GM15510 (cell line): Measurements from ENCODE around the gene PCDH9.

Source experiments
- POLR2A ChIP-seq: IDR thresholded peaks from 3 replicates; pipeline ENCODE4 v1.6.1; 2011; ENCODE audit warnings: borderline replicate concordance; ENCODE audit not compliant: insufficient read length; ENCODE audit errors: extremely low read depth

PCDH9 gene

DNA sequence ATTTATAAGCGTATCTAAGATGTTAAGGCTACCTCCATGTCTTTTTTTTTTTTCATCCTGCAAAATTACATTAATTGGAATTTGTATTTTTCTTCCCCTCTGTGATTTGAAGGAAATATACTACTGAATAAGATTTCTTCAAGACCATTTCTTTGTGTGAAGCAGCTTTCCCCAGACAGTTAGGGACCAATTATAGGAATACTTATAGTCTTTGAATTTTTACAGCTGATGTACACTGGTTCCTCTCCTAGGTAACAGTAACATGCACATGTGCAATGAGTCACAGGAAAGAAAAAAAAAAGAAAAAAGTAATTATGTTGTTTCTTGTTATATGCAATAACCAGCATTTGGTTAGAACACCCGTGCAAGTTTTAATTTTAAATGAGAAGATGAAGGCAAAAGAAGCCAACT is 82.0 kb downstream of the PCDH9 start:
- no peak for TF ChIP-seq POLR2A

DNA sequence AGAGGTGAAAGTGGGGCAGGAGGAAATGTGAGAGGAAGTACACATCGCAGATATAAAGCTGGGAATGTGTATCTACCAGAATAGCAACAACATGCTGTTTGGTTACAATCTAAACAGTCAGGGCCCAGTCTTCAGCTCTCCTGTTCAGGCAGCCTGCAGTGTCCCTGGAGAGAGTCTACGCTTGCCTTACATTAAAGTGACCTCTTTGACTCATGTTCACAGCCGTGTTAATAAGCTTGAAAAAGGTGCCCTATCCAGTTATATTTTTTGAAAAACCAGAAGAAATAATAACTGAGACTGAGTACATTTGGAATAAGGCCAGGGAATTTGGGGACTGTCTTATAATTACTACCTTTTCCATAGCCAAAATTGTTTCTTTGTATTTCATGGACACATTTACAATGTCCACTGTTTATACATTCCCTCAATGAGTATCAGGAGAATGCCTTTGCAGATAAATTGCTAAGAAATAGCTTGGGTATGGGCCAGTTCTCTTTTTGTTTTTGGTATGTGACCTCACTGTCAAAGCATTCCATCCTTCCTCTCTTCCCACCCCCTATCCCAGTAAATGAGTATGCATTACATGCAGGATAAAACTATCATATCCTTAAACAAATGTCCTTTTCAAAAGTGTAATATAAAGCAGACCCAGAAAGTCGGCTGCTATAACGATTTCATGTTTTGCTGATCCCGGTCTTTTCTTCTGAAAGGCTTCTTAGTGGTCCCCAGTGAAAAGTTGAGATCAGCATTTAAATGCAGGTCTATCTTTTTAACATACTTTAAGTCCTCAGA is 82.6 kb downstream of the PCDH9 start:
- TF ChIP-seq POLR2A = no peak

DNA sequence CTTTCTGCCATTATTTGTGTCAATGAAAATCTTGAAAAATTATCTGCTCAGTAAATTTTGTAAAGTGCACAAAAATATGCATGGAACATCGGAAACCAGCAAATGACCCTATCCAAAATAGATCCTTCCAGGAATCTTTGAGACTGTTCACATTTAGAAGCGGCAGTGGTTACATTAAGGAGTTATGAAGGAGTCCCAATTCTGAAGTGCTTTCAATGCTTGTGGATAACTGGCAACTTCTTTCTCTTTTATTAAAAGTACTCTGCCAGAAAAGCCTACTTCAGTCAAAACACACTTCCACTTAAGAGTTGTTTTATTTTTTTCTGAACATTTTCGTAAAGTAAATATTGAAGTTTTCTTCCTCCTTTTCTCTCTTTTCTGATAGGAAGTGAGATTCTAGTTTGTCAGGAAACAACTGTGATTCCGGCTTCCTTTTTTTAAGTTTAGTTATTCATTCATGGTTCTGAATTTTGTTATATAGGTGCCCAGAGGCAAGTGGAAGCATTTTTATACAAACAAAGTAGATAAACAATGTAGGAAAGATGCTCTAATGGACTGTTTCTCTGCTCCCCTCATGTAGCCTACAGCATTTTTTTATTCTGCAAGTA is 83.5 kb downstream of the PCDH9 start:
- TF ChIP-seq POLR2A = no peak

DNA sequence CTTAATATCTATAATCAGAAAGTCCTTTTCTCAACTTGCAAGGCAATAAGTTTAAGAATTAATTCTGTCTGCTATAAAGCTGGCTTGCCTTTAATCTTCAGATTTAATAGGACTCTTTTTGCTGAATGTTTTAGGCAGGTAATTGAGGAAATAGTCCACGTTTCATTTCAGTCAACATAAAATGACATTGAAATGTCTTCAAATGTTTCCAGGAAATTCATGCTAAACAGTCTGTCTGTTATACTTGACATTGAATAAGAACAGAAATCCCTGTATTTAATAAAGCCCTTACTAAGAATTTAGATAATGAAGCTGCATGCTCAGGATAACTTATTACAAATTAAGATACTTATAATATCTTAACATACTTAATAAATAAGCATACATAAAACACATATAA is 84.2 kb downstream of the PCDH9 start:
- TF ChIP-seq POLR2A = no peak

DNA sequence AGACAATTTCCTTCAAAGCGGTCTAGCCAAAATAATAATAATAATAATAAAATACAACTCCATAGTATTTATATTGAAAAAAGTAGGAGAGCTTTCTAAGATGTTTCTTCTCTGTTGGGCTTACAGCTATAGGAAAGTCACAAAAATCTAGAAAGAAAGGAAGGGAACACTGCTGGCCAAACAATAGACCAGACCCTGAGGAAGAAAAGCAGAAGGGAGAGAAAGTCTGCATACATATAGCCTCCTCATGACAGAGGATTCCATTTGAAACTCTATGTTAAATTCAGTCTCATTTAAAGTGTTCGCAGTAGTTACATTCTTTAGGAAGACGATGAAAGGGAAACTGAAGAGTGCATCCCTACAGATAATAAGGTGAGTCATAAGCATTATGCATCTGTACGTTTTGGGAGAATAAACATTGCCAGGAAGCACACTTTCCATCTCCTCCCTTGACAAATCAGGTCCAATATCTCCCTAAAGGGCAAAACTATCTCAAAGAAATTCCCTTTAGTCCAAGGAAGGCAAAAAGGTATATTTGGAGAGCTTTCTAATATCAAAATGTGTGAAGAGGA is 86.5 kb downstream of the PCDH9 start:
- no peak for TF ChIP-seq POLR2A

DNA sequence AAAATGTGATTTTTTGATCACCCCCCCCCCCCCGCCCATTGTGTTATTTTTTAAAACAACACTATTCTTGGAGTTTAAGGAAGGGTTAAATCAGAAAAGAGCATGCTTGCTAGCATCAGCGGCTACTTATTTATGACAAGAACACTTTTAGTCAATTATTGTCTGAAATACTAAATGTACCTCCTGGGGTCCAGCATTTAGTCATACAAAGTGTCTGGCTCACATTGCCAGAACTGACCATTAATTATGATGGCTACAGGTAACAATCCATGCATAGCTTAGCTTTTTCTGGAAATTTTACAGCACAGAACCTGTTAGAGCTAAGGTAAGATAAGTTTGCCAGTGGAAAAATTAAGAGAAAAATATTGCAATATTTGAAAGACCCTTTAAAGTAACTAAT is 90.1 kb downstream of the PCDH9 start:
- TF ChIP-seq POLR2A = no peak

DNA sequence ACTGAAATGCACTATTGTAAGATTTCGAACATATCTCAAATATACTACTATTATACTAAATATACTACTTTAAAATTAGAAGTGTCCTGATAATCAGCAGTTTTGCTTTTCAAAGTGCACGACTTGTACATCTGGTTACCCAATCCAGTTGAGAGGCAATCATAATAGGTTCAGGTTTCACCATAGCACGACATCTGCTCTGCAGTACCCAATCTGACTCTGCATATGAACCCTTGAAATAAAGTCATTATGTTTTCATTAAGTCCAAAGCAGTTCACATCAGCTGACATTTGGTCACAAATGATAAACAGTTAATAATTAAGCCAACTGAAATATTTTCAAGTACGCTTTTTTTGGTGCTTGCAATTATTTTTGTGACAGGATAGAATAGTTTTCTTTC is 90.6 kb downstream of the PCDH9 start:
- TF ChIP-seq POLR2A = no peak

DNA sequence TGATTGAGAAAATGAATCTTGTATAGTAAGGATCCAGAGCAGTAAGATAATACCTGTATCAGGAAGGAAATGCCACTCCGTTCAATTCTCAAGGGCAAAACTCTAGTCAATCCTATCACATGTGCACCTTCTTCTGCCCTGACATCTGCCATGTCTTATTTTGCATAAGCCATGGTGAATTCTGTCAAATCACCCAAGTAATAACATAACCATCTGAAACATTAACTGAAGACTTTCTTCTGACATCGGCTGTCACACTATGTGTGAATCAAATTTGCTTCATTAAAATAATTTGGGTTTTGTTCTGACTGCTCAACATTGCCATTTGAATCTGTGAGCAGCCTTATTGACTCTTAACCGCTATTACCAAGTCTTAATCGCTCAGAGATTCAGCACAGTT is 91.2 kb downstream of the PCDH9 start:
- no peak for TF ChIP-seq POLR2A

DNA sequence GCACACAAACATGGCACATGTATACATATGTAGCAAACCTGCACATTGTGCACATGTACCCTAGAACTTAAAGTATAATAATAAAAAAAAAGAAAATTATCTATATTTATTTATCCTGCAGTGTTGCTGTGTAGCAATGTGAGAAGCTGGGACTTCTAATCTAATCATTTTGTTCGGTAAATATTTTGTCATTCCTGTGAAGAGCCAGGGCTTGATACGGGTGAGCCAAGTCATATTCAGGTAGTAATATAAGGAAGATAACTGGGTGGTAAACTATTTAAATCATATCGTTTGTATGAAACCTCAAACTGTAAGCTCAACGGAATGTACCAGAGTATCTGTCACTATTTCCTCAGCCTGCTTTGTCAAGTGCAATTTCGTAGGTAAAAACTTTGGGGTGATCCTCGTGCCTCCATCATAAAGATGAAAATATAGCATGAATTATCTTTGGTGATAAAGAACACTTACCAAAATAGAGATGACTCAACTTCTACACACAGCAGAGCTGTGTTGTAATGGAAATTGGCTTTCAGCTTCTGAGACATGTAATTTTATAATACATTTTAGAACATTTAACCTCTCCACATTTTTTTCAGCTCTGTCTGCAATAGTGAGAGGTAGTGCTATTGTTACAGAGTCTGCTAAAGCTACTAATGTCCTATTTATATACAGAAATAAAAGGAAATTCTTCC is 92.9 kb downstream of the PCDH9 start:
- no peak for TF ChIP-seq POLR2A

DNA sequence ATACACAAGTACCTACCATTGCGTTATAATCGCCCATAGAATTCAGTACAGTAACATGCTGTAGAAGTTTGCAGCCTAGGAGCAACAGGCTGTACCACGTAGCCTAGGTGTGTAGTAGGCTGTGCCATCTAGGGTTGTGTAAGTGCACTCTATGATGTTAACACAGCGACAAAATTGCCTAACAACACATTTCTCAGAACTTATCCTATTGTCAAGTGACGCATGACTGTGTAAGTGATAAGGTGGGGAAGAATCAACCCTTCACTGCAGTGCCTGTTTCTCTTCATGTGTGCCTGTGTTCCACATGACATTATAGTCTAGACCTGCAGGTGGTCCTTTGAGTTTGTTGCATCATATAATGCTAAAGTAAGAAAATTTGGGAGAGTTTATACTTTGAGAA is 94.0 kb downstream of the PCDH9 start:
- no peak for TF ChIP-seq POLR2A

DNA sequence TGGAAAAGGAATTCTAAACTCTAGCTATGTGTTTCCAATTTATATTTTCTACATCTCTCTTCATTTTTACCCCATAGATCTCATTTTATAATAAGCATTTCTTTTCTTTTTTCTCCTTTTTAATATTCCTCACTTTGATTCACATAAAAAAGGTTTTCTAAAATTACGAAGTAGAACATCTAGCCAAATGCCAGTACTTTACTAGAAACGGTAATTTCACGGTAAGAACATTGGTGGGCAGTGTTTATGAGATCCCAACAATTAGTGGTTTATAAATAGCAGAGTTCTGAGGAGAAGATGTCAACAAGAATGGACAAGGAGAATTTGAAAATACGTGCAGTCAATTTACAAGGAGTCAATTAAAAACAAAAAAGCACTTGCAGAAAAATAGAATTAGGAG is 94.8 kb downstream of the PCDH9 start:
- no peak for TF ChIP-seq POLR2A

DNA sequence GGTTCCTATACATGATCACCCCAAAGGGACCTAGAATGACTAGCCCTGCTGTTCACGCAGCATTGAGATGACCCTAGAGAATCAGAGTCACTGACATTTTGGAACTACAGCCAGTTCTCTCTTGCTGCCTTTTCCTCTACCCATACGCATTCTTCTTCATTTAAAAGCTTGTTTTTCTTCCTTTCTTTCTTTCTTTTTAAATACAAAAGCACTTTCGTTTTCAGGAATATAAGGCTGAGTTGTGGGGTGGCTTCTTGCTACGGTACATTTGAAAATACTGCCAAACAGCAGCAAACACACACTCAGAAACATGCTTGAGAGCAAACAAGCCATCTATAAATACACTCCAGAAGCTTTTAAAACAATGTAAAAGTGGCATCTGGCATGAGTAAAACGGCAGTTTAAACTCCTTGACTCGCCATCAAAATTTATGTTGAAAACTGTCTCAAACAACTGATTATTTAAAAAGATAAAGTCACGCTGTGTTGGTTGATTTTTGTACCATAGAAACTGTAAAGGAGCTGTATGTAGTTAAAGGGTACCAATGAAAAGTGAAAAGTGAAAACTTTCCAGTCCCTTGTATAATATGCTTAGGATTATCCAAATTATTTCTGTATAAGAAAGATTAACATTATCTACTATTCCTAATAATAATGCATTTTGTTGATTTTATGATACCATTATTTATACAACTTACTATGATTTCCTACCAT is 95.6 kb downstream of the PCDH9 start:
- no peak for TF ChIP-seq POLR2A

DNA sequence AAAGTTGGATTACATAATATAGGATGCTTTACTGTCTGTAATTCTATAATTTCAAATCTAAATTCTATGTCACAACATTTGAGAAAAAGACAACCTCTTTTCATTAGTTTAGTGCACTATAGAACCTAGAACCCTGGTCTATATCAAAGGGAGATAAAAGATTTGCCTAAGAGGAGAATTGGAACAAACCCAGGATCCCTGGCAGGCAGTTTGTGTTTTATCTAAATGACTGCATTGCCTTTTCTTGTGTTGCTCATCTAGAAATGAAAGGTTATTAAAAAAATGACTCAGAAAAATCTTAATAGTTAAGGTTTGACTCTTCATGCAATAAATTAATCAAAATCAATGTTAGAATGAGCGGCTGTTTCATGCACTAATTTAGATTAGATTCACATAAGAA is 96.7 kb downstream of the PCDH9 start:
- TF ChIP-seq POLR2A = no peak

DNA sequence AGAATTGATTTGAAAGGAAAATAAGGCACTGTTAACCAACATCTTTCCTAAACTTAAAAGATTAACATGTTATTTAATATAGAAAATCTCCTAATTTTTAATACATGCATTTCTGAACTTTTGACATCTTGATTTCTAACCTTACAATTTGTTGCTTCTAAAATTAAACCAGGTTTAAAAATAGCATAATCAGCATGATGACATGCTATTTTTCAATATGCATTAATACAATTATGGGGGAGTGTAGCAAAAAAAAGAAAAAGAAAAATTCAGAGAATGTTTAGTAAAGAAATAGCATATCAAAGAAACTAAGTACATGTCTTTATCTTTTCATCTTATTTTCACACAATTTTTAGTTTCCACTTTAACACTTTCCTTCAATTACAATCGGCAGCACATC is 98.7 kb downstream of the PCDH9 start:
- TF ChIP-seq POLR2A = no peak

DNA sequence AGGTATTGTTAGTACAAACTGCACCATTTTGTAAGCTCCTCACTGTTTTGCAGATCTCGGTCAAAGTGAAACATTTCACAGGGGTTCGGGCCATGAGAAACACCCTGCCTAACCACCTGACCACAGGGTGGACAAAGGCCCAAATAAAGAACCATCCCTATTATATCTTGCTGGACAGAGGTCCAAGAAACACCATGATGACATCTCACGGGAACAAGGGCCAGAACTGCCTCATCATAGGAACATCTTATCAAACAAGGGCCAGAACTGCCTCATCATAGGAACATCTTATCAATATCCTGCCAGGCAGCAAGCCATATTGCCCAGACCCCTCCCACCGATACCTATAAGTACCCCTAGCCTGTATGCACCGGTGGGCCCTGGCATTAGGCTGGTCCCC is 99.7 kb downstream of the PCDH9 start:
- TF ChIP-seq POLR2A = no peak
